GM18867 (cell line): ENCODE results near the gene SLC46A1.
A peak's percentile ranks its signal among the peaks of the same experiment; 100 is the strongest.

Source experiments
- ATAC-seq: cut with Tn5 transposase; IDR thresholded peaks from one replicate; pipeline ENCODE4 v1.9.1; 2021; ENCODE audit warnings: mild to moderate bottlenecking, moderate library complexity; ENCODE audit not compliant: unreplicated experiment

SLC46A1 gene

DNA sequence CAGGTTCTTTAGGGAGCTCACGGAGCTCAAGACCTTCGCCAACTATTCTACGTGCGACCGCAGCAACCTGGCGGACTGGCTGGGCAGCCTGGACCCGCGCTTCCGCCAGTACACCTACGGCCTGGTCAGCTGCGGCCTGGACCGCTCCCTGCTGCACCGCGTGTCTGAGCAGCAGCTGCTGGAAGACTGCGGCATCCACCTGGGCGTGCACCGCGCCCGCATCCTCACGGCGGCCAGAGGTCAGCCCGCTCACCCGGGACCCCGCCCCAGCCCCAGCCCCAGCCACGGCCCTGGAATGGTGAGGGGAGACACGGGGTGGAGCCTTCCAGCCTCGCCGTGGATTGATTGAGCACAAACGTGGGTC, 21.0 kb downstream of the SLC46A1 start:
- no peak for ATAC-seq

DNA sequence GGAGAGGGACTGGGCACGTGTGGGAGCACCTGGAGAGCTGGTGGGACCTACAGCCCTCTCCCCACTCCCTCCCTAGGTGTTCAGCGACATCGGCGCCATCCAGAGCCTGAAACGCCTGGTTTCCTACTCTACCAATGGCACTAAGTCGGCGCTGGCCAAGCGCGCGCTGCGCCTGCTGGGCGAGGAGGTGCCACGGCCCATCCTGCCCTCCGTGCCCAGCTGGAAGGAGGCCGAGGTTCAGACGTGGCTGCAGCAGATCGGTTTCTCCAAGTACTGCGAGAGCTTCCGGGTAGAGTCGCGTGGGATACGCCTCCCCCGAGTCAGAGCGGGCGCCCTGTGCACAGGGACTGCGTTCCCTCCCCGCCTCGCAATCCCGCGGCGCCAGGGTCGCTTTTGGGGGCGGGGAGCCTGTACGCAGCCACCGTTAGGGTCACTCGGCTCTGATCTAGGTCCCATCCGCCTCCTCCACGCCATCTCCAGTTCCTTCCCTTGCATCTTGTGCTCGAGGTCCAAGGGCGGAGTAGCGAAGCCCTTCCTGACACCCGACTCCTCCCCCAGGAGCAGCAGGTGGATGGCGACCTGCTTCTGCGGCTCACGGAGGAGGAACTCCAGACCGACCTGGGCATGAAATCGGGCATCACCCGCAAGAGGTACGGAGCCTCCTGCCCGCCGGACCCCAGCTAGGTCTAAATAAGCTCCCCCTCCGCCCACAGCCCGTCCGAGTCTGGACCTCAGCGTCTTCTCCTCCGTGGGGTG, 21.6 kb downstream of the SLC46A1 start:
- ATAC-seq, result no peak

DNA sequence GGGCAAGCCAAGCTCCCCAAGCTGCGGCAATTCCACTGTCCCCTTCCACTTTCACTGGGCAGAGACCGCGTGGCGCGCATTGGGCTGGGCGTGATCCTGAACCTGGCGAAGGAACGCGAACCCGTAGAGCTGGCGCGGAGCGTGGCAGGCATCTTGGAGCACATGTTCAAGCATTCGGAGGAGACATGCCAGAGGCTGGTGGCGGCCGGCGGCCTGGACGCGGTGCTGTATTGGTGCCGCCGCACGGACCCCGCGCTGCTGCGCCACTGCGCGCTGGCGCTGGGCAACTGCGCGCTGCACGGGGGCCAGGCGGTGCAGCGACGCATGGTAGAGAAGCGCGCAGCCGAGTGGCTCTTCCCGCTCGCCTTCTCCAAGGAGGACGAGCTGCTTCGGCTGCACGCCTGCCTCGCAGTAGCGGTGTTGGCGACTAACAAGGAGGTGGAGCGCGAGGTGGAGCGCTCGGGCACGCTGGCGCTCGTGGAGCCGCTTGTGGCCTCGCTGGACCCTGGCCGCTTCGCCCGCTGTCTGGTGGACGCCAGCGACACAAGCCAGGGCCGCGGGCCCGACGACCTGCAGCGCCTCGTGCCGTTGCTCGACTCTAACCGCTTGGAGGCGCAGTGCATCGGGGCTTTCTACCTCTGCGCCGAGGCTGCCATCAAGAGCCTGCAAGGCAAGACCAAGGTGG, 24.7 kb downstream of the SLC46A1 start:
- no peak for ATAC-seq

DNA sequence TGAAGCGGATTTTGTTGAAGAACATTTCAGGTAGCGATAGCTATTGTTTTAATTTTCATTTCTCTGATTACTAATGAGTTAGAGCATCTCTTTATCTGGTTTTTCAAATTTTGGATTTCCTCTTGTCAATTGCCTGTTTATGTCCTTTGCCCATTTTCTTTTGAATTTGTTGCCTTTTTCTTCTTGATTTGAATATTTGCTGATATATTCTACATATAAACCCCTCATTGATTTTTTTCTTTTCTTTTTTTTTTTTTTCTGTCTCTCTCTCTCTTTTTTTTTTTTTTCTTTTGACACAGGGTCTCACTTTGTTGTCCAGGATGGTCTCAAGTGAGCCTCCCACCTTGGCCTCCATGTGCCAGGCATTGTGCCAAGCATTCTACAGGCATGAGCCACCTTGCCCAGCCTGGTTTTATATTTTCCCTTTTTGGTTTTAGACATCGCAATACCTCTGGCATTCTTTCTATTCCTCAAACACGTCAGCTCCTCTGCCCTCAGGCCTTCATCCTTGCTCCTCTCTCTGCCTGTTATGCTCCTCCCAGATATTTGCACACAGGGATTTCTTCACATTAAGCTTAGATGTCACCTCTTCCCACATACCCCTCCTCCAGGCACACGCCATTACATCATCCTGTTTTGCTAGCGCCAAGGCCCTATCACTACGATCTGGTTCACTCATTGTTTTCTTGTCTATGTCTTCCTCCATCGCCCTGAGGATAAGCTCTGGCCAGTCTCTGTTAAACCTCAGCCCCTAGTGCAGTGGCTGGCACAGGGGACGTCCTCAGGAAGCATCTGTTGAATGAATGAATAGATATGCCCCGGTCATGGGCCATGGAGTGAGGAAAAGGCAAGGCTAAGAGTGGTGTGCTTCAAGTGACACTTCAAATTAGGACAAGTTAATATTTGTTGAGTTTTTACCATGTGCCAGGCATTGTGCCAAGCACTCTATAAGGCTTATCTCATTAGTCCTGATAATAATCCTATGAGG, 25.9 kb downstream of the SLC46A1 start:
- no peak for ATAC-seq

DNA sequence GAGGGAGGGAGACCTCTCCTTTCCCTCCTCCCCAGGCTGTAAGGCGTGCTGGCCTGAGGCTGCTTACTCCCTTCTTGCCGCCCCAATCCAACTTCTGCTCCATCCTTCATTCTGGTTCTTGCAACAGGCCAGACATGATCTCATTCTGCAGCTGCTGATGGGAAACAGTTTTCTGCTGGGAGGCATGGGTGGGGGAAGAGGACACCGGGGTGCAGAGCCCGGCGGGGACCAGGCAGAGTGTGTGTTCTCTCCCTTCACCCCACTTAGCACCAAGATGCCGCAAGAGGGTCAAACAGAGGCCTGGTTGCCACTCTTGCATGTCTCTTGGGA, 33.1 kb downstream of the SLC46A1 start:
- no peak for ATAC-seq

DNA sequence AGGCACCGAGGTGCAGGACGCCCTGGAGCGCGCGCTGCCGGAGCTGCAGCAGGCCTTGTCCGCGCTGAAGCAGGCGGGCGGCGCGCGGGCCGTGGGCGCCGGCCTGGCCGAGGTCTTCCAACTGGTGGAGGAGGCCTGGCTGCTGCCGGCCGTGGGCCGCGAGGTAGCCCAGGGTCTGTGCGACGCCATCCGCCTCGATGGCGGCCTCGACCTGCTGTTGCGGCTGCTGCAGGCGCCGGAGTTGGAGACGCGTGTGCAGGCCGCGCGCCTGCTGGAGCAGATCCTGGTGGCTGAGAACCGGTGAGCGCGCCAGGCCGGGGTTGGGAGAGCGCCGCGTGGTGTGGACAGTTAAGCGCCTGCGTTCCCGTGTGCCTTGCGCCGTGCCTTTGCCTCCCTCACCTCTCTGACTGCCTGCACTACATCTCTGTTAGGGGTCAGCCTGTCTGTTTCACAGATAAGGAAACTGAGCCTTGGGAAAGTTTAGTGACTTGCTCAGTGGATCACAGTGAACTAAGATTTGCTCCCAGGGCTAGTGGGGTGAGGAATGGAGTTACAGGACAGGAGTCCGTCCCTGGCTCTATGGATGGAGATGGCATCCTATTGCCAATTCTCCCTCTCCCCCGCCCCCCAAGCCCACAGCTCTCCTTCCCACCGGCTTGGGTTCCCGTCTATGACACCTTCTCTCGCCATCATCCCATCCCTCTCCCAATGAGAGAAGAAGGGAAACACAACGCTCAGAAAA, 33.6 kb downstream of the SLC46A1 start:
- ATAC-seq, result peak; percentile 13

DNA sequence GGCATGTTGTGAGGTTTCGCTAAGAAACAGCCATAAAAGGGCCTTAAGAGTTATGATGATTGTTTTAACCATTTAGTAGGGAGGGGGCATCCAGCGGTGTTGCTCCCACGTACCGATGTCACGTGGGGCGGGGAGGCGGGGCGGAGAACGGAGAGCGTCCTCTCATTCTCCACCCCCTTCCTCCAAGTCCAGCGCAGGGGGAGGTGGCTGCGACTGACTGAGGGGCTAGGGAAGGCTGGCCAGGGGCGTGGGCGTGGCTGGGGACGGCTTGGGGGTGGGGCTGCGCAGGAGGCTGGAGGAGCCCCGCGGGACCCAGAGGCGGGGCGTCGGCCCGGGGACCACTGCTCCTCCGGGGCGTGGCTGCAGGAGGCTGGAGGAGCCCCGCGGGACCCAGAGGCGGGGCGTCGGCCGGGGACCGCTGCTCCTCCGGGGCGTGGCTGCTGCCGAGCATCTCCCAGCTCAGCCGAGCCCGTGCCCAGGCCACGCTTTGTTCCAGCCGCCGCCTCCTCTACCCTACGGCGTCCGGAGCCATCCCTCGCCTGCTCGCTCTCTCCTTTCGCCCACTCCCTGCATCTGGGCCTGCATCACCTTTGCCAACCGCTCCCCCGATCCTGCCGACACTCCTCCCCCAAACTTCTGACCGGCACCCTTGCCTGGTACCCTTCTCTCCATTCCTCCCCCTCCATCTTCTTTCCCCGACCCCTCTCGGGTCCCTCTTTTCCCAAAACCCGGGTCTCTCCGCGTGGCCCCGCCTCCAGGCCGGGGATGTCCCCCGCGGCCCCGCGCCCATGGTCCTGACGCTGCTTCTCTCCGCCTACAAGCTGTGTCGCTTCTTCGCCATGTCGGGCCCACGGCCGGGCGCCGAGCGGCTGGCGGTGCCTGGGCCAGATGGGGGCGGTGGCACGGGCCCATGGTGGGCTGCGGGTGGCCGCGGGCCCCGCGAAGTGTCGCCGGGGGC, 34.5 kb downstream of the SLC46A1 start, which contains the start of gene SARM1:
Gene SARM1, plus strand, starts transcription at position 450 of the 958 bp plus-strand sequence. Its CDS starts 339 bp downstream, at position 789.
- peak; percentile 85 for ATAC-seq

DNA sequence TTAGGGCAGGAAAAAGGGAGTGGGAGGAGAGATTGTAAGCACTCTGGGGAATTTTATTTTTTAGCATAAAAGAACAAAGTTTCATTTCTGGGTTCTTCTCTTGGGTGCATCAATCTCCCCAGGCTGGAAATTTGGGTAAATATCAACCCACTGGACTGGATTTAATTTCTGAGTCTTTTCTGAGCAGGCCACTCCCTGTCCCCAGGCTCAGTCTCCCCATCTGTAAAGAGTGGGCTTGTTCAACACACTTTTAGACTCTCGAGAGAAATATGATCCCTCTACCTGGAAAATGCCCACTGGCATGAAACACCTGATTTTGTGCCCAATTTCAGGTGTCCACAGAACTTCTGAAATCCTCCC, 35.3 kb downstream of the SLC46A1 start:
- ATAC-seq, result no peak

DNA sequence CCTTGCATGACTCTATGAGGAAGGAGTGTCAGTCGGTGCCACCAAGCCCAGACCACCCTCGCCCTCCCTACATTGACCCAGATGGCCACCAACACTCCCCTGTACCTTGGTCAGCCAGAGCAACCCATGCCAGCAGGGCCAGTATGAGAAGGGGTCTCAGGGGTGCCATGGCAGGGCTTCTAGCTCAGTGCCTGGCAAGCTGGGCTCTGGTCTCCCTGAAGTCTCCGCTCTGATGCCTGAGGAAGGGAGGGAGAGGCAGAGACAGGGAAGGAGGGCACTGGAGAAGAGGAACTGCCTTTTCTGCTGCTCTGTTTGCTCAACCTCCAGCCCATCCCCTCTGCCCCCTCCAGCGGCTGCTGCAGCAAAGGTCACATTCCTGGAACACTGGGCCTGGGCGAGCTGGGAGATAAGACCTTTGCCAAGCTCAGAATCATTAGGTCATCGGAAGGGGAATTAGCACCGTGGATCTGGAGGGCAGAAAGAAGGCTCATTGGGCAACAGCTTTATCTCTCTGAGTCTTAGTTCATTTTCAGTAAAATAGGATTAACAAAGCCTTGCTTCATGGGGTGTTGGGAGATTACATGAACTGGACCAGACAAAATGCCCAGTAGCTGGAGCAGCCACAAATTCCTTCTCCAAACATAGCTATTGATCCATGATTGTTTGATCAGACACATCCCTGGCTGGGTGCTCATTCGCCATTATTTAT, 35.8 kb downstream of the SLC46A1 start, which contains the start of gene VTN:
Gene VTN, minus strand, starts transcription at position 273 of the 709 bp plus-strand sequence. Its CDS starts 104 bp downstream, at position 169.
- ATAC-seq, result no peak

DNA sequence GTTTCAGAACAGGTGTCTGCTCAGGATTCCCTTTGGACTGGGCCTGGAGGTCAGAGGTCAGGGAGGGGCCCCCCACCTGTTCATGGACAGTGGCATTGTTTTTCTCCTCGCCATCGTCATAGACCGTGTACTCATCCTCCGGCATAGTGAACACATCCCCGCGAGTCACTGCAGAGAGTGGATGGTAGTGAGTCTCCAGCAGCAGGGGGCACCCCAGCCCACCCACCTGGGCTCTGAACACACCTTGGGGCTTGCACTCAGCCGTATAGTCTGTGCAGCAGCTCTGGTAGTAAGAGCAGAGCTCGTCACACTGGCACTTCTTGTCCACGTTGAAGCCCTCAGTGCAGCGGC, 36.4 kb downstream of the SLC46A1 start:
- no peak for ATAC-seq

DNA sequence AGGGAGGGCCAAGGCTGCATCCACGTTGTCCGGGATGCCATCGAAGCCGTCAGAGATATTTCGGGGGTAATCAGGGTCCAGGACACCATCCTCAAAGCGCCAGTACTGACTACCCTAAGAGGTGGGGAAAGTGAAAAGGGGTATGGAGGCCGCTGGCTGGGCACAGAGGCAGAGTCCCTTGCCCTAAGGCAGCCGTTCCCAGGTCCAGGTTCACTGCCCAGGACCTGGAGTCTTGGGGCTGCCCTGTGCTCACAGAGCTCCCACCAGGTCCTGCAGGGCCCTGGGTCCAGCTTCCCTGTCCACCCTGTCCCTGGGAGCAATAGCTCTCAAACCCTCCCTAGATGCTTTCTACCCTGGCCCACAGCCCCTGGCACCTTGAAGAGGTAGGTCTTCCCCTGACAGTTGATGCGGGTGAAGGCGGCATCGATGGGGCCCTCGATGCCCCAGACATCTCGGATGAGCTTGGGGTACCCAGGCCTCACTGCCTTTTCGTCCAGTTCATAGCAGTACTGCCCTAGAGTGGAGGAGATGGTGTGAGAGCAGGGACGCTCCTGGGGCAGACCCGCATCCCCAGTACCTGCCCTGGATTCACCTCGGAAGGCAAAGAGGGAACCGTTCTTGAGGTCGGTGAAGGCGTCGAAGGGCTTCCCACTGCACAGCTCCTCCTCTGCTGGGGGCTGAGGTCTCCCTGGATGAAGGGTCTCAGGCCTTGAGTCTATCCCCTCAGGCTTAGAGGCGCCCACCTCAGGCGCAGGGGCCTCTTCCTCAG, 36.9 kb downstream of the SLC46A1 start:
- ATAC-seq, result no peak

DNA sequence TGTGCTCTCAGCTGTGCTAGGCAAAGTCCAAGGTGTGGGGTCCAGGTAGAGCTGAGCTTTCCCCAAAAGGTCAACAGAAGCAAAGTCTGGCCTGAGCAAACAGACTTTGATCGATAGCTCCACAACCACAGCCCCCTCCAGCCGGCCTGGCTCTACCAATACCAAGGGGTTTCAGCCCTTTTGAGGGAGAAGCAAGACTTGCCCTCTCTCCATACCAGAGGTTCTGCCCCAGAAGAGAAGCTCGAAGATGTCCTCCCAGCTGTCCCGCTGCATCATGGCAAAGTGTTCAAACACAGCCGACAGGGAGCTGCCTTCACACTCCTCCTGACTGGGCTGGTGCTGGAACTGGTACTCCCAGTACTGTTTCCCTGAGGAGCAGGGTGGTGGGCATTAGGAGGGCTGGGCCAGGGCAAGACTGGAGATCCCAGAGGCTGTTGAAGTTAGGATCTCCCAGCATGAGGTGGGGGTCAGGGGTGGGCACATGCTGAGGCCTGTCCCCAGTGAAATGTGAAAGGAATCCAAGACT, 37.6 kb downstream of the SLC46A1 start:
- no peak for ATAC-seq

DNA sequence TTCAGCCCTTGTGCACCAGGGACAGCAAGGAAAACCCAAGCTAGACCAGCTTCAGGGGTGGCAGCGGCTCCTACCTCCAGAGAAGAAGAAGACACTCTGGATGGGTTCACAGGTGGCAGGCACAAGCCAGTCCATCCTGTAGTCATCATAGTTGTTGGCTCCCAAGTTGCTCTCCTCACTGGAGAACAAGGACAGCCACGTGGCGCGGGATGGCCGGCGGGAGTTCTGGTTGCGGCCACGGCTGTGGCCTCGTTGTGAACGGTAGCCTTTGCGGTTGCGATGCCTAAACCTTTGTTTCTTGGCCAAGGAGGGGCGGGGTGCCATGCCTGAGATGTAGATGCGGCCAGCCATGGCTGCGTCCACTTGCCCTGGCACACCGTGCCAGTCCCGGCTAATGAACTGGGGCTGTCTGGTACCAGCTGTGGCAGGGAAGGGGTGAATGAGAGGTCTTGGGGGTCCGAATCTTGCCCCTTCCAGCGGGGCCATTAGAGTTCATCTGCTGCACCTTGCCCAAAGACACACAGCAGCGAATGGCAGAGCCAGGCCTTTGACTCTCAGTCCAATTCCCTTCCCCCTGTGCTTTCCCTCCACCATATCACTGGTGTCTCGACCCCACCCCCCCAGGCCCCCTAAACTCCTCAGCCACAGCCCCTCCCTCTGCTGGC, 38.2 kb downstream of the SLC46A1 start:
- ATAC-seq, result no peak

DNA sequence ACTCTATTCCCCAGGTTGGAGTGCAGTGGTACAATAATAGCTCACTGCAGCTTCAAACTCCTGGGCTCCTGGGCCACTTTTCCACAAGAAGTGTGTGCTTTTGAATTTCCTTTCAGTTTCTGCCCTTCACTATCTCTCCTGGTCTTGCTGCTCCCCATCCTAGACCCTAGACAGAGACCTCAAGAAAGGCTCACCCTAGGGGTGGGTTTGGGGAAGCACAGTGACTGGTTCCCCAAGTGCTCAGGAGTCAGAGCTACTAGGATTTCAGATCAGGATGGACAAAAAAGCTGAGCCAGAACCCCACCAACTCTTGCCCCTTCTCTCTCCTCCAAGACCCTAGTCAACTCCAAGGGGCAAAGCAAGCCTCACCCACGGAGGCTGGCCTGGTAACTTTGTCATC, 39.4 kb downstream of the SLC46A1 start:
- no peak for ATAC-seq

DNA sequence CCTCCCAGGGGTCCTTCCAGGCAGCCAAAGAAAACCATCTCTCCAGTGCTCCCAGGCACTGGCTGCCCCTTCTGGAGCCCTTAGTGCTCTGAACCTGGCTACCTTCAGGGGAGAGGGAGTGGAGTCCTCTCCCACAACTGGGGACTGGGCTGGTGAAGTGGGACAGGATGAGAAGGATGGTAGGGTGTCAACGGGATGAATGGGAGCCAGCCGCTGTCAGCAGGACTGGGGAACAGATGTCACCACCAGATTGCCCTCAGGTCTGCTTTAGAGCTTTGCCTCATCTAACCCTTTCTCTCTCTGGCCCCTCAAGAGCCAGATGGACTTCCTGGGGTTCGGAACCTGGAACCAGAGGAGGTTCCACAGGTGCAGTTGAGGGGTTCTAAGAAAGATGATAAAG, 40.5 kb downstream of the SLC46A1 start:
- ATAC-seq, result no peak

DNA sequence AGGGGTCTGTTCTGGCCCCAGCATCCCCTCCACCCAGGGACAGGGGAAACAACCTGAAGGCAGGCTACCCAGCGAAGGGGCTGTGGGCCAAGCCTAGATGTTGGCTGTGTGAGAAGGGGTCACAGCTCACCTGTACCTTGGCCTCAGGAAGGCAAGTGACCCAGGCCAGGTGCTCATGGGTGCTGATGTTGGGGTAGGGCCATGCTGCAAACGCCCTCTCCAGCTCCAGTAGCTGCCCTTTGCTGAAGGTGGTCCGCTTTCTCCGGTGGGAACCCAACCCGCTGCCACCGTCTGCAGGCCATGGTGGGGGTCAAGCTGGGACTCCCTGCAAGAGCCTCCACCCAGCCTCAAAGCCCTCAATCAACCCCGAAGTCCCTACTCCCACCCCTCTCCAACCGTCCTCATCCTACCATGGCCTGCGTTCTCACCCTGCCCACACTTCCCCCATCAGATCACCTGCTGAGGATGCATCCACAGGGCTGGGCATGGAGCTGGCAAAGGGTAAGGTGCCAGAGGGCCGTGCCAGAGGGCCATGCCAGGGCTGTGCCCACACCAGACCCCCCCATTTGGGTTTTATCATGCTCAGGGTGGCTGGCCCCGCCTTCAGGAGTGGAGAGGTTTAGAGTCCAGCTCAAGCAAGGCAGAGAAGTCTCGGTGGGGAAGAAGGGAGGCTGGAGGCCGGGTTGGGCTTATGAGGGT, 41.2 kb downstream of the SLC46A1 start, which contains the start of gene SEBOX:
Gene SEBOX, minus strand, starts transcription at position 535 of the 699 bp plus-strand sequence. Its CDS starts 48 bp downstream, at position 487.
- no peak for ATAC-seq
